Effector memory CD8-positive, alpha-beta T cell (primary cell): ENCODE results near the gene GRB2.

Experiments
- ATAC-seq: fragments of 150-1000 bp; cut with Tn5 transposase; replicated peaks from 2 replicates; pipeline ENCODE4 v1.10.0; 2021; ENCODE audit warnings: mild to moderate bottlenecking, moderate library complexity
- DNase-seq, 3 experiments: peaks; one replicate each; pipeline ENCODE4 v3.0.0; 2021
- H3K27ac Mint-ChIP-seq, 2 donors: one replicate each; pipeline ENCODE4 v1.8.0; 2022; ENCODE audit warnings: mild to moderate bottlenecking in 2 of 2, mixed read lengths in 2 of 2, moderate library complexity in 2 of 2
- H3K27me3 Mint-ChIP-seq, 2 donors: one replicate each; pipeline ENCODE4 v1.8.0; 2022; ENCODE audit warnings: mixed read lengths in 2 of 2
- H3K36me3 Mint-ChIP-seq: one replicate; pipeline ENCODE4 v1.8.0; 2022; ENCODE audit warnings: mild to moderate bottlenecking, moderate library complexity, mixed read lengths; ENCODE audit not compliant: insufficient read depth
- H3K4me1 Mint-ChIP-seq, 2 donors: one replicate each; pipeline ENCODE4 v1.8.0; 2022; ENCODE audit warnings: low read depth in 2 of 2, mixed read lengths in 2 of 2
- H3K4me3 Mint-ChIP-seq, 2 donors: one replicate each; pipeline ENCODE4 v1.8.0; 2022; ENCODE audit warnings: mild to moderate bottlenecking in 2 of 2, mixed read lengths in 2 of 2, moderate library complexity in 2 of 2
- H3K9me3 Mint-ChIP-seq, 2 donors: one replicate each; pipeline ENCODE4 v1.8.0; 2022; ENCODE audit warnings: mixed read lengths in 2 of 2

Gene GRB2

DNA sequence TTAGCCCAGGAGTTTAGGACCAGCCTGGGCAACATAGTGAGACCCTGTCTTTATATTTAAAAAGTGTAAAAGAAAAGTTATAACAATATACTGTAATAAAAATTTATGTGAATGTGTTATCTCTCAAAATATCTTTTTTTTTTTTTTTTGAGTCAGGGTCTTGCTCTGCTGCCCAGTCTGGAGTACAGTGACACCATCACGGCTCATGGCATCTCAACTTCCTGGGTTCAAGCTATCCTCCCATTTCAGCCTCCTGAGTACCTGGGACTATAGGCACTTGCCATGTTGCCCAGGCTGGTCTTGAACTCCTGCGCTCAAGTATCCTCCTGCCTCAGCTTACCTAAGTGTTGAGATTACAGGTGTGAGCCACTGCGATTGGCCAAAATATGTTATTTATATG is 70.8 kb downstream of the GRB2 start:
- peaks cover 16 to 42% of the 10 kb centered on the region in 2 donors for H3K4me1 Mint-ChIP-seq

GRCh38 chr17:75331671-75332070 is 73.8 kb downstream of the GRB2 start:
- H3K9me3 Mint-ChIP-seq, result no peaks in the 10 kb centered on the region
- DNase-seq (no peak), ATAC-seq (no peak)
- peak overlapping the region; percentile 20 to 62 for H3K27ac Mint-ChIP-seq
- H3K36me3 Mint-ChIP-seq, result peaks cover 23% of the 10 kb centered on the region
- no peak overlapping the region for H3K4me3 Mint-ChIP-seq
- no peaks in the 10 kb centered on the region for H3K27me3 Mint-ChIP-seq
- H3K4me1 Mint-ChIP-seq, result peaks cover 4 to 31% of the 10 kb centered on the region in 2 donors

More for the DNA sequence above, 70.8 kb downstream of the GRB2 start:
- ATAC-seq, result no peak
- Mint-ChIP-seq H3K27me3 (no peaks in the 10 kb centered on the region), H3K27ac (peak overlapping the region in 1 of 2 donors; percentile 26), H3K9me3 (no peaks in the 10 kb centered on the region), H3K36me3 (peaks cover 13% of the 10 kb centered on the region), H3K4me3 (no peak overlapping the region)
- DNase-seq, result no peak

GRCh38 chr17:75327757-75328156 is 77.7 kb downstream of the GRB2 start:
- DNase-seq (no peak), ATAC-seq (no peak)
- Mint-ChIP-seq H3K9me3 (no peaks in the 10 kb centered on the region), H3K27ac (peak overlapping the region; percentile 49 to 67), H3K4me3 (no peak overlapping the region), H3K4me1 (peaks cover 7 to 27% of the 10 kb centered on the region in 2 donors), H3K27me3 (no peaks in the 10 kb centered on the region), H3K36me3 (peaks cover 55% of the 10 kb centered on the region)

GRCh38 chr17:75326226-75326848 is 79.1 kb downstream of the GRB2 start:
- Mint-ChIP-seq H3K27me3 (no peaks in the 10 kb centered on the region), H3K4me1 (peaks cover 7 to 22% of the 10 kb centered on the region in 2 donors), H3K9me3 (no peaks in the 10 kb centered on the region), H3K4me3 (no peak overlapping the region), H3K27ac (peak overlapping the region; percentile 15 to 52), H3K36me3 (peaks cover 65% of the 10 kb centered on the region)
- ATAC-seq (no peak), DNase-seq (no peak)

GRCh38 chr17:75325827-75326225 is 79.7 kb downstream of the GRB2 start:
- Mint-ChIP-seq H3K4me1 (peaks cover 7 to 22% of the 10 kb centered on the region in 2 donors), H3K27ac (peak overlapping the region in 1 of 2 donors; percentile 15), H3K9me3 (no peaks in the 10 kb centered on the region), H3K27me3 (no peaks in the 10 kb centered on the region), H3K4me3 (no peak overlapping the region), H3K36me3 (peaks cover 70% of the 10 kb centered on the region)
- ATAC-seq (no peak), DNase-seq (no peak)

DNA sequence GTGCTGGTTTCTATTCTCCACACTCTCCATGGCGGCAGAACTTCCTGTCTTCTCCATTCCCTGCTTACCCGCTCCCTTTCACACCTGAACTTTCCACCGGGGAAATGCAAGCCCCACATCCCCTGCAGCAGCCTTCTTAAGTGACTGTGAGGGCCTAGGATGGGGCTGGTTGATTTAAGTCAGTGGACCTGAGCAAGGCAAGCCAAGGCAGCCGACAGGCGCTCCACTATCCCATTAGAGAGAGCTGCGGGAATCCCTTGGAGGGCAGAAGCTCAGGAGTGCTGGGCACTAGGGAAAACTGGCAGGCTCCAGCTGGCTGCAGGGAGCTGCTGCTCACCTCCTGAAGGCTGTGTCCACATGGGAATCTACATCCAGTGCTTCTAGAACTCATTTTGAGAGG is 80.1 kb downstream of the GRB2 start:
- peaks cover 72% of the 10 kb centered on the region for H3K36me3 Mint-ChIP-seq
- H3K27ac Mint-ChIP-seq, result no peak overlapping the region
- no peaks in the 10 kb centered on the region for H3K27me3 Mint-ChIP-seq
- no peak overlapping the region for H3K4me3 Mint-ChIP-seq
- no peaks in the 10 kb centered on the region for H3K9me3 Mint-ChIP-seq
- ATAC-seq (no peak), DNase-seq (no peak)
- H3K4me1 Mint-ChIP-seq, result peaks cover 7 to 19% of the 10 kb centered on the region in 2 donors

DNA sequence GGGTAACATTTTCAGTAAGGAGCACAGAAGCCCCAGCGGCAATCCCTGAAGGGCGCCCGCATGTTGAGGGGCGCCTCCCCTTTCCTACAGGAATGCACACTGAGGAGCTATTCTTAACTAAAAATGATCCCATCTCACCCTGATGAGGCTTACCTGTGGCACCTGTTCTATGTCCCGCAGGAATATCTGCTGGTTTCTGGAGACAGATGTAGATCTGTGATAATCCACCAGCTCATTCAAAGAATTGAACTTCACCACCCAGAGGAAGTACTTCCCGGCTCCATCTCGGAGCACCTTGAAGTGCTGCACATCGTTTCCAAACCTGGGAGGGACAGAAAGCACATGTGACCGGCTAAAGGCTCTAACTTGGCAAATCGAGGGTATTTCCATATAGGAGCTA is 84.0 kb downstream of the GRB2 start:
- Mint-ChIP-seq H3K36me3 (peaks cover 91% of the 10 kb centered on the region), H3K4me1 (peaks cover 8 to 11% of the 10 kb centered on the region in 2 donors), H3K4me3 (no peak overlapping the region), H3K27ac (no peak overlapping the region), H3K27me3 (no peaks in the 10 kb centered on the region), H3K9me3 (no peaks in the 10 kb centered on the region)
- ATAC-seq (no peak), DNase-seq (no peak)

DNA sequence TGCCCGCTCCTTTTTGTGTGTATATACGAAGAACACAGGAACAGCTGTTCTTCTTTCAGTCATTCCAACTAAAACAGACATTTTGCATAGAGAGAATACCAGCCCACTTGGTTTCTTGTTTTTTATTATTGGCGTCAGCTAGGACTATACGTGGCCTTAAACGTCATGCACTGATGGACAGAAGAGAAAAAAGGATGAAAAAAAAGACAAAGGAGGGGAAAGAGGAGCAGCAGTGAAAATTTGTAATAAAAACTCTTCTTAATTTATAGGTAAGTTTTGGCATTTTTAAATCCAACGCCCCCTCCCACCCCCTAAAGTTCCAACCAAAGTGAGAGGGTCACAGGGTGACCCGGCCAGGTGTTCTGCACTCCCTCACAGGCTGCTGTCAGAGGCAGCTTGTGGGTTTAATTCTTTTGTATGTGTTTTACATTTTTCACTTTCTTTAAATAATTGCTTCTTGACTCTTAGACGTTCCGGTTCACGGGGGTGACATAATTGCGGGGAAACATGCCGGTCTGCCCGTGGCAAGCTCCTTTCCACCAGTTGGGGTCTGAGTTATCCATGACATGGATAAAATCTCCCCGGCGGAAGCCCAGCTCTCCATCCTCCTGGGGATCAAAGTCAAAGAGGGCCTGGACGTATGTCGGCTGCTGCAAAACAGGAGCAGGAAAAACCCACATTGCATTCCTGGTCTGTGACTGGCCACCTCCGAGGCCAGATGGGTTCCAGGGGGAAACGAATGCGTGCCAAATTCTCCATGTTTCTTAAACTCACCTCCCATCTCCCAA is 85.4 kb downstream of the GRB2 start:
- peaks cover 6% of the 10 kb centered on the region in 2 donors for H3K4me1 Mint-ChIP-seq

GRCh38 chr17:75318615-75319222 is 86.8 kb downstream of the GRB2 start:
- Mint-ChIP-seq H3K27ac (peak overlapping the region in 1 of 2 donors; percentile 73), H3K27me3 (no peaks in the 10 kb centered on the region), H3K36me3 (peaks cover 65% of the 10 kb centered on the region), H3K9me3 (no peaks in the 10 kb centered on the region), H3K4me3 (no peak overlapping the region), H3K4me1 (peaks cover 6 to 7% of the 10 kb centered on the region in 2 donors)
- DNase-seq (no peak), ATAC-seq (no peak)

More for the DNA sequence above, 85.4 kb downstream of the GRB2 start:
- ATAC-seq (no peak), DNase-seq (no peak)
- Mint-ChIP-seq H3K9me3 (no peaks in the 10 kb centered on the region), H3K27ac (no peak overlapping the region), H3K4me3 (no peak overlapping the region), H3K27me3 (no peaks in the 10 kb centered on the region), H3K36me3 (peaks cover 79% of the 10 kb centered on the region)

- H3K27me3 Mint-ChIP-seq, result no peaks in the 10 kb centered on the region
- DNase-seq (no peak), ATAC-seq (no peak)
- peak overlapping the region; percentile 73 for H3K27ac Mint-ChIP-seq
- no peaks in the 10 kb centered on the region for H3K9me3 Mint-ChIP-seq
- H3K4me3 Mint-ChIP-seq, result no peak overlapping the region
- peaks cover 60% of the 10 kb centered on the region for H3K36me3 Mint-ChIP-seq
- H3K4me1 Mint-ChIP-seq, result peaks cover 2 to 6% of the 10 kb centered on the region in 2 donors
Measured at GRCh38 chr17:75318211-75318610, 87.3 kb downstream of the GRB2 start.

- Mint-ChIP-seq H3K27ac (peak overlapping the region; percentile 73 to 81), H3K4me1 (peaks cover 0 to 4% of the 10 kb centered on the region in 2 donors), H3K9me3 (no peaks in the 10 kb centered on the region), H3K27me3 (no peaks in the 10 kb centered on the region), H3K36me3 (peaks cover 56% of the 10 kb centered on the region), H3K4me3 (no peak overlapping the region)
- DNase-seq (no peak), ATAC-seq (no peak)
Measured at GRCh38 chr17:75317671-75318070, 87.8 kb downstream of the GRB2 start.

DNA sequence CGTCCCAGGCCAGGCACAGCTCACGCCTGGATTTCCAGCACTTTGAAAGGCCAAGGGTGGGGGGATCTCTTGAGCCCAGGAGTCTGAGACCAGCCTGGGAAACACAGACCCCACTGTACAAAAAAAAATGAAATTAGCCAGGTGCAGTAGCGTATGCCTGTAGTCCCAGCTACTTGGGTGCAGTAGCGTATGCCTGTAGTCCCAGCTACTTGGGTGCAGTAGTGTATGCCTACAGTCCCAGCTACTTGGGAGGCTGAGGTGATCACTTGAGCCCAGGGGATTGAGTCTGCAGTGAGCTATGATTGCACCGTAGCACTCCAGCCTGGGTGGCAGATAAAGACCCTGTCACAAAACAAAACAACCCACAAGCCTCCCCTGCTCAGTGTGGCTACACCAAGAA is 89.2 kb downstream of the GRB2 start:
- Mint-ChIP-seq H3K27me3 (no peaks in the 10 kb centered on the region), H3K4me3 (no peak overlapping the region), H3K4me1 (peaks cover 0 to 4% of the 10 kb centered on the region in 2 donors), H3K27ac (peak overlapping the region in 1 of 2 donors; percentile 60), H3K36me3 (peaks cover 49% of the 10 kb centered on the region), H3K9me3 (no peaks in the 10 kb centered on the region)
- DNase-seq (no peak), ATAC-seq (no peak)

DNA sequence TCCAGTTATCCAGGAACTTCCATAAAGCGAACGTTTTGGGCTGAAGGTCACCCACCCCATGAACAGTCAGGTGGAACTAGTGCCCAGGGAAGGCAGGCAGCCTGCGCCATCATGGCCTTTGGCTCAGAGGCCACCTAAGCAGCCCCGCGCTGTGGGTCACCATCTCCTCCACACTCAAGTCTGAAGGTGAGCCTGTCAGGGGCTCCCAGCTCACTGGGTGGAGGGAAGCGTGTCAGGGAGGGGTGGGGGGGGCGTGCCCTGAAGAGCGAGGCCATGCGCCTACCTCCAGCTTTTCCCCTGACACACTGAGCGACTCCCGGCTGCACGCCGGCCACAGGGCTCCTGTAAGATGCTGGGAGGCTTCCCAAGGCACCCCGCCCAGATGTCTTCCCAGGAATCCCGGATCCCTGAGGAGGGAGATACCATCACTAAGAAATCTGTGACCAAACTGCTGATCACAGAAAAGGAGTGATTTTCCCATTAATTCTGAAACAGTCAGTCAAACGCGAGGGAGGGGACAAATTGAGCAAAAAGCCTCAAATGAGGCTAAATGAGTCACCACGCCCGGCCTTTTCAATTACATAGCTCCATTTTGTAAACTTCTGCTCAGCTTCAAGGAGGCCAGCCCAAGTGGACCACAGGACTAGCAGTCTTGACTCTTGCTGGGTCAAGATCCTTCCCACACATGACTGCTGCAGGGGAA is 89.8 kb downstream of the GRB2 start:
- H3K9me3 Mint-ChIP-seq, result no peaks in the 10 kb centered on the region
- H3K4me1 Mint-ChIP-seq, result peaks cover 0 to 4% of the 10 kb centered on the region in 2 donors
- H3K36me3 Mint-ChIP-seq, result peaks cover 44% of the 10 kb centered on the region
- H3K27ac Mint-ChIP-seq, result peak overlapping the region in 1 of 2 donors; percentile 60
- DNase-seq (no peak), ATAC-seq (no peak)
- no peak overlapping the region for H3K4me3 Mint-ChIP-seq
- no peaks in the 10 kb centered on the region for H3K27me3 Mint-ChIP-seq
